K562 (cell line): ENCODE measurements around the gene PUS10. TPM values are rescaled to one million over a fixed set of nuclear protein-coding genes. Genes with fewer than 3 reads are reported as not detected.

Source experiments
- ARNT ChIP-seq, 2 experiments: fragments of 450-650 bp; IDR thresholded peaks; 2 replicates each; pipeline ENCODE4 v1.6.1; 2016; ENCODE audit warnings: mild to moderate bottlenecking in 1 of 2
- CTCF ChIP-seq, 3 experiments: IDR thresholded peaks in 2 of 3; conservative IDR thresholded peaks in 1 of 3; 2 replicates each; pipeline ENCODE4 v1.5.1; 2011 to 2012; ENCODE audit warnings: low read length in 3 of 3, mild to moderate bottlenecking in 3 of 3, control low read depth in 2 of 3, improper control_type of control experiment in 1 of 3, inconsistent platforms in 1 of 3, low read depth in 1 of 3, mixed read lengths in 1 of 3, moderate library complexity in 1 of 3; ENCODE audit not compliant: insufficient read depth in 2 of 3
- FOXA1 ChIP-seq: fragments of 450-650 bp; IDR thresholded peaks from 2 replicates; pipeline ENCODE4 v1.6.1; 2016; ENCODE audit warnings: mild to moderate bottlenecking, borderline replicate concordance
- FUS ChIP-seq: fragments of 200-400 bp; formaldehyde crosslinking; optimal IDR thresholded peaks from 2 replicates; pipeline ENCODE3; 2017; ENCODE audit warnings: low read depth, low read length
- NCOR1 ChIP-seq: fragments of 450-650 bp; IDR thresholded peaks from 2 replicates; pipeline ENCODE4 v1.6.1; 2016; ENCODE audit warnings: mild to moderate bottlenecking, moderate library complexity
- RAD21 ChIP-seq, 2 experiments: fragments of 250-450 bp in 1 of 2; fragments of 450-650 bp in 1 of 2; sonication (Bioruptor Pico) in 1 of 2; formaldehyde crosslinking in 1 of 2; IDR thresholded peaks in 1 of 2; conservative IDR thresholded peaks in 1 of 2; 2 replicates each; pipeline versions ENCODE4 v1.4.0 to v1.8.0; 2020 to 2022; ENCODE audit warnings: mild to moderate bottlenecking in 2 of 2, moderate library complexity in 1 of 2
- polyA plus RNA-seq, 8 experiments: library from polyadenylated mRNA; depleted of rRNA in 4 of 8; stranded (reverse) in 5 of 8; unstranded in 3 of 8; fragments of >200 nt; fragmentation: Nextera tagmentation in 2 of 8; fragmentation: Illumina TruSeq in 1 of 8; extraction: Ambion mirVana in 2 of 8; extraction: Trizol in 1 of 8; gene quantifications; 2 replicates each; pipeline versions ENCODE4 v1.2.1 to v1.2.3, GENCODE V29; 2011 to 2014; ENCODE audit warnings: inconsistent platforms in 1 of 8, missing spikeins in 1 of 8
- total RNA-seq, 7 experiments: library from RNA; depleted of rRNA in 6 of 7; stranded (reverse); fragments of >200 nt in 6 of 7; fragmentation: Illumina TruSeq in 2 of 7; extraction: Trizol in 2 of 7; gene quantifications; 2 replicates each; pipeline versions ENCODE4 v1.2.1 to v1.2.3, GENCODE V29; 2011 to 2021; ENCODE audit warnings: low replicate concordance in 1 of 7
- TF ChIP-seq, protein P1 (sequence below): fragments of 450-650 bp; formaldehyde crosslinking; IDR thresholded peaks from 2 replicates; pipeline ENCODE4 v1.4.0; 2020; ENCODE audit warnings: mild to moderate bottlenecking, moderate library complexity

PUS10 gene
- total and polyA plus RNA-seq, 9 of the 15 experiments (the other 6 are each of a cell fraction or from before 2014, with no cell fraction given) = 5.0 to 10.7 (median 7.6) TPM

DNA sequence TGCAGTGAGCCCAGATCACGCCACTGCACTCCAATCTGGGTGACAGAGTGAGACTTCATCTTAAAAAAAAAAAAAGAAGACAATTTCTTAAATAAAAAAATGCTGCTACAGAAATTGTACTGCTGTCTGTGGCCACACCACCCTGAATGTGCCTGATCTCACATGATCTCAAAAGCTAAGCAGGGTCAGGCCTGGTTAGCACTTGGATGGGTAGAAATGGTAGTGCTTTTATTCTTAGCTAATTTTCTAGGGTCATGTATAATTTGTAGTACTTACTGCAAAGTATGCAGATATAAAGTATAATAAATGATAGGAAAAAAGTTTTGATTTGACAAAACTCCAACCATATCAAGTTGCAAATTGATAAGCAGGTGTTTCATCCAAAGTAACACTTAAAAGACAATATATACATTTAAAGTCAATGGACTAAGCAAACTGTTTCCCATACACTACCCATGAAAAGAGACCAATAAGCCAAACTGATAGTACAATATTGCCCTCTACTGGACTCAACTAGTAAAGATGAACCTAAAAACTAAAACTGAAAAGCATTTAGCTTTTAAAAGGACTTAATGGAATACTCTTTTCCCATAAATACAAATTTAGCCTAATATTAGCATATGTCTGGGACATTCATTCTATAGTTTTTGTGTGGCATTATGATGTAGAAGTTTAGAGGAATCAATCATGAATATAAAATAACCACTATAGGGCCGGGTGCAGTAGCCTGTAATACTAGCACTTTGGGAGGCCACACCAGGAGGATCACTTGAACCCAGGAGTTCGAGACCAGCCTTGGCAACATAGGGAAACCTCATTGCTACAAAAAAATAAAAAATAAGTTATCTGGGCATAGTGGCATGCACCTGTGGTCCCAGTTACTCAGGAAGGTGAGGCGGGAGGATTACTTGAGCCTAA lies 19.2 kb downstream of the PUS10 start (continued):
- TF ChIP-seq RAD21 (CRISPR knock-in tag; conservative IDR thresholded peaks at IDR 0.05 in 1 of 2, IDR thresholded peaks at IDR 0.05 in 1 of 2) (peak; percentile 82 to 95), ARNT (IDR thresholded peaks at IDR 0.05) (0 out of 4 replicates have a peak, but pooled peaks of 1 of the 2 experiments have one; percentile 19), FOXA1 (no peak), NCOR1 (peak; percentile 18; the same call in 1 of the 2 replicates), FUS (no peak), CTCF (IDR thresholded peaks at IDR 0.05 in 2 of 3, conservative IDR thresholded peaks at IDR 0.05 in 1 of 3; ENCODE audit: insufficient read depth in 2 of 3, low read depth in 1 of 3, low read length in 3 of 3) (peak; percentile 38 to 83 (median 48); a peak in 4 of 6 replicates)
- TF ChIP-seq, protein P1, sequence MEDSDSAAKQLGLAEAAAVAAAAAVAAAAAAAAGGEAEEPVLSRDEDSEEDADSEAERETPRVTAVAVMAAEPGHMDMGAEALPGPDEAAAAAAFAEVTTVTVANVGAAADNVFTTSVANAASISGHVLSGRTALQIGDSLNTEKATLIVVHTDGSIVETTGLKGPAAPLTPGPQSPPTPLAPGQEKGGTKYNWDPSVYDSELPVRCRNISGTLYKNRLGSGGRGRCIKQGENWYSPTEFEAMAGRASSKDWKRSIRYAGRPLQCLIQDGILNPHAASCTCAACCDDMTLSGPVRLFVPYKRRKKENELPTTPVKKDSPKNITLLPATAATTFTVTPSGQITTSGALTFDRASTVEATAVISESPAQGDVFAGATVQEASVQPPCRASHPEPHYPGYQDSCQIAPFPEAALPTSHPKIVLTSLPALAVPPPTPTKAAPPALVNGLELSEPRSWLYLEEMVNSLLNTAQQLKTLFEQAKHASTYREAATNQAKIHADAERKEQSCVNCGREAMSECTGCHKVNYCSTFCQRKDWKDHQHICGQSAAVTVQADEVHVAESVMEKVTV (CRISPR knock-in tag) = peak; percentile 65; the same call in 1 of the 2 replicates
